ENCODE data around the gene TMEM139. TPM values are rescaled to one million over a fixed set of nuclear protein-coding genes. Genes with fewer than 3 reads are reported as not detected.
"Not testable (repeated sequence)": the region's sequence is repeated elsewhere in the genome, so short reads cannot be mapped to it uniquely, and the experiment has no call there.

The TMEM139 gene
- total and polyA plus RNA-seq, 3 donors from 2014 or later: 1.1 to 5.3 (median 2.2) TPM

- 2 to 3% methylated on average over 11 of the region's 11 CpGs for WGBS, 2 donors
- Histone ChIP-seq H3K4me1 (peaks cover 13% of the 10 kb centered on the region), H3K36me3 (ENCODE audit: low read depth, missing control alignments) (no peaks in the 10 kb centered on the region), H3K9me3 (no peaks in the 10 kb centered on the region), H3K27ac (peak overlapping the region; percentile 62 to 64), H3K27me3 (no peaks in the 10 kb centered on the region), H3K4me3 (peak overlapping the region; percentile 67 to 83)
- TF ChIP-seq CTCF (IDR thresholded peaks at IDR 0.05) (no peak), POLR2A (IDR thresholded peaks at IDR 0.05) (no peak)
- intact Hi-C loops (cut with DNase I; ENCODE audit: low total_unique reads): no loop called here
- no peak for DNase-seq
Measured at GRCh38 chr7:143288836-143289235, 4.1 kb downstream of the TMEM139 start.

- Histone ChIP-seq H3K27me3 (no peaks in the 10 kb centered on the region), H3K4me3 (peak overlapping the region; percentile 67 to 83), H3K4me1 (peaks cover 13% of the 10 kb centered on the region), H3K9me3 (no peaks in the 10 kb centered on the region), H3K27ac (no peak overlapping the region), H3K36me3 (ENCODE audit: low read depth, missing control alignments) (no peaks in the 10 kb centered on the region)
- intact Hi-C loops (cut with DNase I; ENCODE audit: low total_unique reads): no loop called here
- WGBS, 2 donors: 24 to 30% methylated on average over 6 of the region's 6 CpGs
- DNase-seq: no peak
- TF ChIP-seq POLR2A (IDR thresholded peaks at IDR 0.05) (no peak), CTCF (IDR thresholded peaks at IDR 0.05) (no peak)
Measured at GRCh38 chr7:143289421-143289820, 4.7 kb downstream of the TMEM139 start.

DNA sequence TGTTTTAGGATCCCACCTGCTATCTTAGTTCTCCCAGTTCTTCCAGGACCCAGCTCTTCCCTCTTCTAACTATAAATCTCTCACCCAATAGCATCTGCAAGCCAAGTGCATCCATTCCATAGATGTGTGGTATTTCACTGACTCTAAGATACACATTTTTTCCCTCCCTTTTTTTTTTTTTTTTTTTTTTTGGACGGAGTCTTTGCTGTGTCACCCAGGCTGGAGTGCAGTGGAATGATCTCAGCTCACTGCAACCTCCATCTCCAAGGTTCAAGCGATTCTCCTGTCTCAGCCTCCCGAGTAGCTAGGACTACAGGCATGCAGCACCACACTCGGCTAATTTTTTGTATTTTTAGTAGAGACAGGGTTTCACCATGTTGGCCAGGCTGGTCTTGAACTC is 5.1 kb downstream of the TMEM139 start:
- intact Hi-C loops (cut with DNase I; ENCODE audit: low total_unique reads): not testable (repeated sequence)

GRCh38 chr7:143290293-143290692 is 5.5 kb downstream of the TMEM139 start:
- Histone ChIP-seq H3K27ac (no peak overlapping the region), H3K9me3 (no peaks in the 10 kb centered on the region), H3K4me3 (no peak overlapping the region), H3K4me1 (peaks cover 13% of the 10 kb centered on the region), H3K36me3 (ENCODE audit: low read depth, missing control alignments) (no peaks in the 10 kb centered on the region), H3K27me3 (no peaks in the 10 kb centered on the region)
- 76 to 87% methylated on average over 4 of the region's 4 CpGs for WGBS, 2 donors
- intact Hi-C loops (cut with DNase I; ENCODE audit: low total_unique reads): no loop called here
- DNase-seq: no peak
- TF ChIP-seq CTCF (IDR thresholded peaks at IDR 0.05) (no peak), POLR2A (IDR thresholded peaks at IDR 0.05) (no peak)

More for the DNA sequence above, 5.1 kb downstream of the TMEM139 start:
- H3K9me3 ChIP-seq; DNase-seq; H3K27me3 ChIP-seq; H3K27ac ChIP-seq; H3K36me3 ChIP-seq (ENCODE audit: low read depth, missing control alignments); H3K4me3 ChIP-seq: not testable (repeated sequence)
- 69 to 71% methylated on average over 4 of the region's 4 CpGs for WGBS, 2 donors
- peaks cover 13% of the 10 kb centered on the region for H3K4me1 ChIP-seq

GRCh38 chr7:143292876-143293275 is 8.1 kb downstream of the TMEM139 start:
- Histone ChIP-seq H3K36me3 (ENCODE audit: low read depth, missing control alignments) (no peaks in the 10 kb centered on the region), H3K27ac (no peak overlapping the region), H3K4me3 (no peak overlapping the region), H3K27me3 (no peaks in the 10 kb centered on the region), H3K4me1 (peaks cover 7% of the 10 kb centered on the region), H3K9me3 (no peaks in the 10 kb centered on the region)
- 96 to 97% methylated on average over 5 of the region's 5 CpGs for WGBS, 2 donors
- no peak for DNase-seq
- intact Hi-C loops (cut with DNase I; ENCODE audit: low total_unique reads): no loop called here
- TF ChIP-seq CTCF (IDR thresholded peaks at IDR 0.05) (no peak), POLR2A (IDR thresholded peaks at IDR 0.05) (no peak)

Measured in testis (tissue), 3 donors.